ENCODE data around the gene ZNF334. TPM values are rescaled to one million over a fixed set of nuclear protein-coding genes. Genes with fewer than 3 reads are reported as not detected.

Gene ZNF334
- total RNA-seq, 1 experiment from 2014 or later: not detected

- no TSS peak for BruUV-seq (replicated peaks)
- no peaks in the 10 kb centered on the region for H3K9me3 Mint-ChIP-seq (ENCODE audit: unreplicated experiment)
- H3K36me3 Mint-ChIP-seq (ENCODE audit: insufficient read depth, unreplicated experiment): no peaks in the 10 kb centered on the region
- H3K27me3 Mint-ChIP-seq (ENCODE audit: insufficient read depth, unreplicated experiment): peaks cover 39% of the 10 kb centered on the region
- no peak for DNase-seq (ENCODE audit: unreplicated experiment)
- H3K4me1 Mint-ChIP-seq (ENCODE audit: insufficient read depth, unreplicated experiment): no peaks in the 10 kb centered on the region
- H3K4me3 Mint-ChIP-seq (ENCODE audit: unreplicated experiment): no peak overlapping the region
- intact Hi-C loops (cut with micrococcal nuclease): no loop called here
- ChIA-PET CTCF (interaction anchor here (0.5 kb wide), 1 partner anchor 121 kb away, joined by 4 read pairs; no protein-coding TSS in a partner anchor), POLR2A (no interaction called here)
- TF ChIP-seq CTCF (IDR thresholded peaks at IDR 0.05; ENCODE audit: unreplicated experiment): no peak
- H3K27ac Mint-ChIP-seq (ENCODE audit: low read depth, unreplicated experiment): no peak overlapping the region
Measured at GRCh38 chr20:46539113-46539512, 25.8 kb upstream of the ZNF334 start.

GRCh38 chr20:46530640-46531039 lies 17.3 kb upstream of the ZNF334 start:
- intact Hi-C loops (cut with micrococcal nuclease): no loop called here
- DNase-seq (ENCODE audit: unreplicated experiment): no peak
- CTCF ChIA-PET: interaction anchor here (0.6 kb wide), 1 partner anchor 424 kb away, joined by 4 read pairs; no protein-coding TSS in a partner anchor
- H3K27ac Mint-ChIP-seq (ENCODE audit: low read depth, unreplicated experiment): no peak overlapping the region
- BruUV-seq (replicated peaks): no TSS peak
- H3K9me3 Mint-ChIP-seq (ENCODE audit: unreplicated experiment): no peaks in the 10 kb centered on the region
- POLR2A ChIA-PET: no interaction called here
- no peaks in the 10 kb centered on the region for H3K36me3 Mint-ChIP-seq (ENCODE audit: insufficient read depth, unreplicated experiment)
- no peak overlapping the region for H3K4me3 Mint-ChIP-seq (ENCODE audit: unreplicated experiment)
- H3K4me1 Mint-ChIP-seq (ENCODE audit: insufficient read depth, unreplicated experiment): no peaks in the 10 kb centered on the region
- H3K27me3 Mint-ChIP-seq (ENCODE audit: insufficient read depth, unreplicated experiment): peaks cover 26% of the 10 kb centered on the region
- no peak for TF ChIP-seq CTCF (IDR thresholded peaks at IDR 0.05; ENCODE audit: unreplicated experiment)

GRCh38 chr20:46523696-46524328 lies 10.5 kb upstream of the ZNF334 start:
- DNase-seq (ENCODE audit: unreplicated experiment): peak; percentile 28
- Mint-ChIP-seq H3K27ac (ENCODE audit: low read depth, unreplicated experiment) (no peak overlapping the region), H3K4me3 (ENCODE audit: unreplicated experiment) (no peak overlapping the region), H3K36me3 (ENCODE audit: insufficient read depth, unreplicated experiment) (no peaks in the 10 kb centered on the region), H3K9me3 (ENCODE audit: unreplicated experiment) (no peaks in the 10 kb centered on the region), H3K27me3 (ENCODE audit: insufficient read depth, unreplicated experiment) (peaks cover 38% of the 10 kb centered on the region), H3K4me1 (ENCODE audit: insufficient read depth, unreplicated experiment) (no peaks in the 10 kb centered on the region)
- CTCF ChIA-PET: interaction anchor here (0.6 to 9.6 kb wide), 6 partner anchors 10 to 549 kb away, joined by 4 to 125 read pairs (median 4); no protein-coding TSS in a partner anchor
- POLR2A ChIA-PET: interaction anchor here (0.6 to 1.9 kb wide), 3 partner anchors 11 to 1045 kb away, joined by 3 to 5 read pairs (median 3); no protein-coding TSS in a partner anchor
- intact Hi-C loops (cut with micrococcal nuclease): no loop called here
- TF ChIP-seq CTCF (IDR thresholded peaks at IDR 0.05; ENCODE audit: unreplicated experiment): no peak
- no TSS peak for BruUV-seq (replicated peaks)

GRCh38 chr20:46523108-46523507 lies 9.7 kb upstream of the ZNF334 start:
- Mint-ChIP-seq H3K36me3 (ENCODE audit: insufficient read depth, unreplicated experiment) (no peaks in the 10 kb centered on the region), H3K4me3 (ENCODE audit: unreplicated experiment) (no peak overlapping the region), H3K27me3 (ENCODE audit: insufficient read depth, unreplicated experiment) (peaks cover 36% of the 10 kb centered on the region), H3K9me3 (ENCODE audit: unreplicated experiment) (no peaks in the 10 kb centered on the region), H3K4me1 (ENCODE audit: insufficient read depth, unreplicated experiment) (no peaks in the 10 kb centered on the region), H3K27ac (ENCODE audit: low read depth, unreplicated experiment) (no peak overlapping the region)
- TF ChIP-seq CTCF (IDR thresholded peaks at IDR 0.05; ENCODE audit: unreplicated experiment): no peak
- BruUV-seq (replicated peaks): no TSS peak
- ChIA-PET CTCF (interaction anchor here (0.6 to 9.6 kb wide), 8 partner anchors 12 to 679 kb away, joined by 3 to 125 read pairs (median 4); no protein-coding TSS in a partner anchor), POLR2A (interaction anchor here (1.1 to 1.6 kb wide), 2 partner anchors 157 to 160 kb away, joined by 3 to 4 read pairs; no protein-coding TSS in a partner anchor)
- intact Hi-C loops (cut with micrococcal nuclease): no loop called here
- DNase-seq (ENCODE audit: unreplicated experiment): no peak
